WTC11 (cell line): ENCODE measurements around the gene KAT2B.

ENCODE experiments used
- ATF1 ChIP-seq: sonication (generic); formaldehyde crosslinking; IDR thresholded peaks from 2 replicates; pipeline ENCODE4 v1.8.1; 2023; ENCODE audit warnings: mild to moderate bottlenecking, moderate library complexity, missing genetic modification reagents
- FOXP4 ChIP-seq: sonication (generic); formaldehyde crosslinking; IDR thresholded peaks from 2 replicates; pipeline ENCODE4 v1.8.0; 2022; ENCODE audit warnings: mild to moderate bottlenecking, missing genetic modification reagents
- HMGA2 ChIP-seq: fragments of 250-450 bp; sonication (Bioruptor Pico); IDR thresholded peaks from 2 replicates; pipeline ENCODE4 v1.4.0; 2021; ENCODE audit warnings: mild to moderate bottlenecking, moderate library complexity

GRCh38 chr3:20055020-20055775, 15.0 kb downstream of the KAT2B start:
- no peak for TF ChIP-seq HMGA2 (CRISPR knock-in tag)
- no peak for TF ChIP-seq ATF1 (CRISPR knock-in tag)
- TF ChIP-seq FOXP4 (CRISPR knock-in tag): no peak
